T-helper 1 cell (primary cell): Measurements from ENCODE around the gene SLC35F1.

Experiments
- DNase-seq, 5 donors: peaks; one replicate each; pipeline ENCODE4 v3.0.0-alpha.2; 2012 to 2020

The SLC35F1 gene

DNA sequence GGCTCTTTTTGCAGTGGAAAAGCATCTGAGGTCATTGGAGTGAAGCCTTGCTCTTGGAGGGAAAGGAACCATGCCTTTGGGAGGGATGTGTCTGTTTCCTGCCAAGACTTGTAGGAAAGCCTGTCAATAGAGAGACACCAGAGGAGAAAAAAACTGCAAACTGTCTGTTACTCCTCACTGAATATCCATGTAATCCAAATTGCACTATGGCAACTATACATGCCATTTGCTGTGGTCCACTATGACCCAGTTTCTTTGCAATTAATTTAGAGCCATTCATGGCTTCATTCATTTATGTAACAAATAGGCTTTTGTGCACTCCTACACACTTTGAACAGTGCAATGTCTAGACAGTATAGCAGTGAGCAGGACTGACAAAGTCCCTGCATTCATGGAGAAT is 296.5 kb downstream of the SLC35F1 start:
- DNase-seq, result no peak

- no peak for DNase-seq
Observed at GRCh38 chr6:118206221-118206620, 299.2 kb downstream of the SLC35F1 start.

DNA sequence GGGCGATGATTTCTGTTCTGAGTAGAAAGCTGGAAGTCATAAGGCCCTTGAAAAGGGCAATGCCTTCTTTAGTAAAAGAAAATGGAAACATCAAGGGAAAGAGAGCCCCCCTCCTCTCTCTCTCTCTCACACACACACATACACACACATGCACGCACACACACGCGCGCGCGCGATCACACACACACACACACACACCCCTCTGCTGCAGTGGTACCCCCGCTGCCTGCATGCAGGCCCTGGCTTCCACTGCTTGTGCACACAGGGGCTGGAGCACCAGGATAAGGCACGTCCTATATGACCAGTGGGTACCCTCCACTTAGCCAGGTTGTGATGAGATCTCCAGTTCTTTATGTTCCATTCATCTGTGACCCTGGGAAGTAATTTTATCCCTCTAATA is 300.9 kb downstream of the SLC35F1 start:
- DNase-seq, result no peak

DNA sequence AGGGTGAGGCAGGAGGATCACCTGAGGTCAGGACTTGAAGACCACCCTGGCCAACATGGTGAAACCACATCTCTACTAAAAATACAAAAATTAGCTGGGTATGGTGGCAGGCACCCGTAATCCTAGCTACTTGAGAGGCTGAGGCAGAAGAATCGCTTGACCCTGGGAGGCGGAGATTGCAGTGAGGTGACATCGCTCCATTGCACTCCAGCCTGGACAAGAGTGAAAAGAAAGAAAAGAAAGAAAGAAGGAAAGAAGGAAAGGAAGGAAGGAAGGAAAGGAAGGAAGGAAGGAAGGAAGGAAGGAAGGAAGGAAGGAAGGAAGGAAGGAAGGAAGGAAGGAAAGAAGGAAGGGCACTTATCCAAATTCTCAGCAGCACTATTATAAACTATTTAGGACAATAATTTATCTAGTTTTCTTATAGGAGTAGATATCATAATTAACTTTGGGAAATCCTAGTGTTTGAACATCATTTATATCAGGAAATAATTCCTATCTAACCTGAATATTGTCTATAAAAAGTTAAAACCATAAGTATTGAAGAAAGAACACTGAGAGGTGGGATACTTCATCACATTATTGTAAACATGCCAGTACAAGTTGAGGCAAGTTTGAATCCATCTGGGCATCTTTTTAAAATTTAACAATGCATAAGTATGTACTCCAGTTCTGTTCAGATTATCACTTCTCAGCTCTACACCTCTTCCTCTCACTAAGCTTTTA is 305.5 kb downstream of the SLC35F1 start:
- no peak for DNase-seq

- no peak for DNase-seq
Observed at GRCh38 chr6:118215269-118215668, 308.2 kb downstream of the SLC35F1 start.

DNA sequence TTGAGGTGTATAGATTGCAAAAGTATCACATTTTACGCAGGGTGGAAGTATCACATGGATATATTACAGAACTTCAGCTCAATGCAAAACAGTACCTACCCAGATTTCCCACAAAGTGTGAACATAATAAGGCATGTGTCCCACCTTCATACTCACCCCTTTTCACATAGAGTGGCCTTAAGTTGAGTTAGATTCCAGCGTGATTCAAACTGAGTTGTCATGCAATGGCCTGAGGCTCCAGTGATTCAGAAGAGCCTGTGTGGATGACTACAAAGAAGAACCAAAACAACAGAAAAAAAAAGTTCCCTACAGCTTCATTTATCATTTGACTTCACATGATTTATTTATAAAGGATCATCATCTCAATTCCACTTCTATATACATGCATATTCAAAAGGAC is 309.7 kb downstream of the SLC35F1 start:
- no peak for DNase-seq

- no peak for DNase-seq
Observed at GRCh38 chr6:118218156-118218555, 311.1 kb downstream of the SLC35F1 start.

GRCh38 chr6:118220429-118221128 is 313.5 kb downstream of the SLC35F1 start:
- DNase-seq, result no peak

DNA sequence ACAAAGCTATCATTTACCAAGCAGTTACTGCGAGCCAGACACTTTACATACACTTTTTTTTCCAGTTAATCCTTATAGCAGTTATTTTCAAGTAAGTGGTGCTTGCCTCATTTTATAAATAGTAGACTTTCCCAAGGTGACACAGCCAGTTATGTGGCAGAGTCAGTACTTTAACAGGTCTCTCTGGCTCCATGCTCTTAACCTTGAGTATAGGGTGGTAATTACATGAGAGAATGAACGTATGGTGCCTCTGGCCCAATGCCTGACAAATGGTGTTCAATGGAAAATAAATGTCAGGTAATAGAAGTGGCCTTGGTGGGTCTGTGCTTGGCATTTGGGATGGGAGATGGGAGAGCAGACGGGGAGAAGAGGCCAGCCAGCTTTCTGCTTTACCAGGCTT is 316.3 kb downstream of the SLC35F1 start:
- DNase-seq, result no peak

- no peak for DNase-seq
Observed at GRCh38 chr6:118228886-118229285, 321.8 kb downstream of the SLC35F1 start.

DNA sequence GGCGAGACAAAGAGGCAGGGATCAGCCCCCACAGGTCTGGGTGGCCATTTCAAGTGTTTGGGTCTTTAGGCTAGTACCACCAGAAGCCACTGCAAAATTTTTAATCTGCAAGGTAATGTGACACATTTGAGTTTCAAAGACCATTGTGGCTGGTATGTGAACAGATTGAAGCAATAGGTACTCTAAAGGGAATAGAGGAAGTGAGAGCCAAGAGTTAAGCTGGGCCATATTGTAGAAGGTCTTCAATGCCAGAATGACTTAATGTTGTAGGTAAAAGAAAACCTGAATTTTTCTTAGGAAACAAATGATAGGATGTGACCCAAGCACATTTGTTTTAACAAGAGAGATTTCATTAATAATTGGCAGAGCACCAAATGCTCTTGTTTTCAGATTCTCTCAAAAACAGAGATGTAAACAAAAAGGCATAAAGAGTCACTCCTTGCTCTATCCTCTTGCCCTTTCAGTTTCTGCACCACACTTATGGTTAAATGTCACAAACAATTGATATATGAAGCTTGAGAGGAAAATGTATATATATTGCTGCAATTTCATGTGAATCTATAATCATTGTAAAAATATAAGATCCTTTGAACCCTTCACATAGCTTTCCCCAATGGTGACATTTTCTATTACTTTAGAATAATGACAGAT is 333.9 kb downstream of the SLC35F1 start:
- DNase-seq, result no peak

- no peak for DNase-seq
Observed at GRCh38 chr6:118246406-118246805, 339.3 kb downstream of the SLC35F1 start.

- DNase-seq, result no peak
Observed at GRCh38 chr6:118248171-118248570, 341.1 kb downstream of the SLC35F1 start.

DNA sequence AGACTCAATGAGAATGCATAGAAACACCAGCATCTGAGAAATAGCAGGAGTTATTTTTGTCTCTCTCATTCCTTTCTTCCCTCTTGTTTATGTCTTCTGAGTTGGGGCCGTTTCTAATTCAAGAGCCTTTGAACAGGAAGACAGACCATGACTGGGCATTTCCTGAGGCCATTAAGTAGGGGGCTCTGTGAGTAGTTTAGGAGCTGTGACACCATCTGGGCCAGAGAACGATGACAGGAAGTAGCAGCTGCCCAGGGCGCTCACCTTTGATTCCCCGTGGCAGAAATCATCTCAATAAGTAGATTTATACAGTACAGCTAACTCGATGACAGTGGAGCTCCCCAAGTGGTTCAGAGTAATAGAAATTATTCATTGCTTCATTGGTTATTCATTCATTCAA is 342.6 kb downstream of the SLC35F1 start:
- DNase-seq, result no peak

DNA sequence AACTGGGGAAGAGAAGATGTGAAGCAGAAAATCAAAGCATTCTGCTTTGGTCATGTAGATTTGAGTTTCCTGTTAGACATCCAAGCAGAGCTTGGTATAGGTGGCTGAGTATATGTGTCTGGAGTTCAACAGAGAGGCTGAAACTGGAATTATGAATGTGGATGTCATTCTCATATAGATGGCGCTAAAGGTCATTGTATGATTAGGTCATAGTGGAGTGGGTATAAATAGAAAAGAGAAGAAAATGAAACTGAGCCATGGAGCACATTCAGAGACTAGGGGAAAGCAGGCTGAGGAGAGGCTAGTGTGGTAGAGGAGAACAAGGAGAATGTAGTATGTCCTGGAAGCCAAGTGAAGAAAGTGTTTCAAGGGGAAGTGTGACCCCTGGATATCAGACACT is 345.4 kb downstream of the SLC35F1 start:
- no peak for DNase-seq

DNA sequence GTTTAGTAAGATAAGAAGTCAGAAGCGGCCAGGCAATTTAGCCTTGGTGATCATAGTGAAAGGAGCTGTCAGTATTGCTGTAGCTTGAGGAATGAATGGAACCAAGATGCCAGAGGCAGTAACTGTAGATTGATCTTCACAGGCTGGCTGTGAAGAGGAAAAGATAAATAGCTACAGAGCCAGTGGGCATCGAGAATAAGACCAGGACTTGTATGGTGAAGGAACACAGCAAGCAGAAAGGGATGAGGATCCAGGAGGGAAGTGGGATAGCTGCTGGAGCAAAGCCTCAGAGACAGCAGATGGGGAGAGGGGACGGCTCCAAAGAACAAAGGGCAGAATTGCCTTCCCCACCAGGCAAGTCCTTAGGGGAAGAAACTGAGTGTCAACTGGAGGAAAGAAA is 346.7 kb downstream of the SLC35F1 start:
- DNase-seq, result no peak

DNA sequence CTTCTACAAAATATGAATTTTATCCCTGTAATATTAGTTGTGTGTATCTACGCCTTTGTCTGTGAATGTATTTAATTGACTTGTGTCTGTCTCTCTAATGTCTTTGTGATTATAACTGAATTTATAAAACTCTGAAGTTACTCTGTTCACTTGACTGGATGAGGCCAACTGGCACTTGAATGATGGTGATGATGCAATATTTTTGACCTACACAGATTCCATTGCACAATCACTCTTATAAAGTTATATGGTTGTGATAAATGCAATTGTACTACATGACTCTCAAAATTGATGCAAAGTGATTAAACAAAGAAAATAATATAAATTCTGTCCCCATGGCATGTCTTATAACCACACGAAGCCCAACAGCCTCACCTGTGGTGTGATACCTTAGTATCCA is 353.8 kb downstream of the SLC35F1 start:
- DNase-seq, result no peak

DNA sequence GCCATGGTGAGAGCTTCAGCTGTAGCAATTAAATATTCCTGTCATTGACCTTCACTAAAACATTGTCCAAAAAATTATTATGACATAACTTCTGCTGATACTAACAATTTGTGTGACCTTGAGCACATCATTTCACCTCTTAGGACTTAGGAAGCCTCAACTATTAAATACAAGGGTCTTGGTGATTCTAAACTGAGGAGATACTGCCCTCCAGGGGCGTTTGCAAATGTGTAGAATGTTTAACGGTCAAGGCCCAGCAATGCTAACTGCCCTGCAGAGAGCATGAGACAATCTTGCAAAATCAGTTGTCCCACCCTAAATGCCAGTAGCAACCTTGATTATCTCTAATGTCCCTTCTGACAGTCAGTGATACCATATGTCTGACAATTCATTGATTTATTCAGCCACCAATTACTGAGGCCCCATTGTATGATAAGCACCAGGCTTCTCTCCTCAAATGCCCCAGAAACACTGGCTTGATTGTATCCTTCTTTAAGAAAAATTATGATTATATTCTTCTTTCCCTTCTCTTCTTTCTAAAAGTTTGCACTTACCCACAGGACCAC is 356.9 kb downstream of the SLC35F1 start:
- no peak for DNase-seq

GRCh38 chr6:118269659-118270058 is 362.6 kb downstream of the SLC35F1 start:
- no peak for DNase-seq

- DNase-seq, result no peak
Observed at GRCh38 chr6:118277631-118278030, 370.6 kb downstream of the SLC35F1 start.

GRCh38 chr6:118280210-118280609 is 373.1 kb downstream of the SLC35F1 start:
- DNase-seq, result no peak

GRCh38 chr6:118281291-118281690 is 374.2 kb downstream of the SLC35F1 start:
- DNase-seq, result no peak

DNA sequence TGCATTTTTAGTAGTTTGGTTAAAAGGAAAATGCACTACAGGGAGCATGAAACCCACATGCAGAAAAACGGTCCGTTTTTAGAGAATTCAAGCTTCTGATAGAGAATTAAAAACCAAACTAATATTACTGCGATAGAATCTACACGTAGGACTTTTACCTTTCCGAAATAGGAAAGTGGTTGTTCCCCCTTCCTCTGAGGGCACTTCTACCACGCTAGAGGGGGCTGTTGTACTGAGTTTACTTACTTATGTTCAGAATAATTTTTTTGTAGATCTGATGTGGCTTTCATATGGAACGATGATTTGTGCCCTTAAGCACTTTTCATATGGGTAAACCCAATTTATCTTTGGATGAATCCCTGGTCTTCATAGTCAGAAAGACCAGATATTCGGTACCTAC is 376.7 kb downstream of the SLC35F1 start:
- DNase-seq, result peak in 4 of 5 donors; percentile 11 to 47 (median 32)
